Spleen (tissue), 7 donors: ENCODE measurements around the gene CBLN3.

Experiments
- POLR2A ChIP-seq, 3 donors: fragments of 450-650 bp; IDR thresholded peaks; one replicate each; pipeline ENCODE4 v1.5.1; 2017; ENCODE audit warnings: antibody characterized with exemption in 3 of 3, mild to moderate bottlenecking in 1 of 3
- TF ChIP-seq, protein P1 (sequence below), 11 experiments: fragments of 200-600 bp in 7 of 11; fragments of 450-650 bp in 4 of 11; sonication (generic) in 4 of 11; IDR thresholded peaks in 8 of 11; conservative IDR thresholded peaks in 3 of 11; 1 replicate in 7 of 11; 2 replicates in 4 of 11; pipeline versions ENCODE4 v1.4.0 to v1.8.0; 2016 to 2021; ENCODE audit warnings: antibody characterized with exemption in 11 of 11, inconsistent platforms in 4 of 11, mild to moderate bottlenecking in 1 of 11
- donor health status: DM: no; HTN: no; CAD: no; lungs with moderate emphysema.
- donor health status: DM: no; HTN: no; CAD: no.
- donor health status: DM: no; HTN: no; CAD: no.

DNA sequence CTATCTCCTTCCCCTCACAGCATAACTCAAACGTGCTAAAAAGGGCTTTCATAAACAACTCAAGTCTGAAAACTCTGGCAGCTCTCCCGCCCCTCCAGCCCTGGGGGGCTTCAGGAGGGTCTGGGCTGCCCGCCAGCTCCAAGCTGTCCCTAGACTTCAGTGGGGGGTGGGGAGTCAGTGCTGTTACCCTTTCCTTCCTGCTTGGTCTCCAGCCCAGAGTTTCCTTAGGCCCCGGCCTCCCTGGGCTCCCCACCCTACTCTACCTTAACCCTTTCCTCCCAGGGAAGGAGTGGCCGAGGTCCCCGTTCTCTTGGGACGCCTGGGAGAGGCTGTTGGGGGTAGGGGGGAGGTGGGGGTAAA is 31.2 kb downstream of the CBLN3 start:
- TF ChIP-seq POLR2A (IDR thresholded peaks at IDR 0.05), result no peak
- TF ChIP-seq, protein P1, sequence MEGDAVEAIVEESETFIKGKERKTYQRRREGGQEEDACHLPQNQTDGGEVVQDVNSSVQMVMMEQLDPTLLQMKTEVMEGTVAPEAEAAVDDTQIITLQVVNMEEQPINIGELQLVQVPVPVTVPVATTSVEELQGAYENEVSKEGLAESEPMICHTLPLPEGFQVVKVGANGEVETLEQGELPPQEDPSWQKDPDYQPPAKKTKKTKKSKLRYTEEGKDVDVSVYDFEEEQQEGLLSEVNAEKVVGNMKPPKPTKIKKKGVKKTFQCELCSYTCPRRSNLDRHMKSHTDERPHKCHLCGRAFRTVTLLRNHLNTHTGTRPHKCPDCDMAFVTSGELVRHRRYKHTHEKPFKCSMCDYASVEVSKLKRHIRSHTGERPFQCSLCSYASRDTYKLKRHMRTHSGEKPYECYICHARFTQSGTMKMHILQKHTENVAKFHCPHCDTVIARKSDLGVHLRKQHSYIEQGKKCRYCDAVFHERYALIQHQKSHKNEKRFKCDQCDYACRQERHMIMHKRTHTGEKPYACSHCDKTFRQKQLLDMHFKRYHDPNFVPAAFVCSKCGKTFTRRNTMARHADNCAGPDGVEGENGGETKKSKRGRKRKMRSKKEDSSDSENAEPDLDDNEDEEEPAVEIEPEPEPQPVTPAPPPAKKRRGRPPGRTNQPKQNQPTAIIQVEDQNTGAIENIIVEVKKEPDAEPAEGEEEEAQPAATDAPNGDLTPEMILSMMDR (IDR thresholded peaks at IDR 0.05 in 8 of 11, conservative IDR thresholded peaks at IDR 0.05 in 3 of 11), result no peak
